ENCODE measurements around the gene CNN2. TPM values are rescaled to one million over a fixed set of nuclear protein-coding genes. Genes with fewer than 3 reads are reported as not detected.

Gene CNN2
- total and polyA plus RNA-seq, 2 of the 13 experiments (the other 11 are each of a cell fraction or from before 2014, with no cell fraction given), result 63.6 to 70.0 TPM

- TF ChIP-seq TIGD3 (CRISPR knock-in tag; IDR thresholded peaks at IDR 0.05; ENCODE audit: borderline replicate concordance) (no peak), ZFP1 (CRISPR knock-in tag; IDR thresholded peaks at IDR 0.05) (no peak), AKNA (CRISPR knock-in tag; IDR thresholded peaks at IDR 0.05; ENCODE audit: borderline replicate concordance) (no peak), POGK (CRISPR knock-in tag; conservative IDR thresholded peaks at IDR 0.05) (peak; percentile 62; the same call in 1 of the 2 replicates), SNAPC5 (CRISPR knock-in tag; IDR thresholded peaks at IDR 0.05; ENCODE audit: borderline replicate concordance) (no peak), SAP130 (CRISPR knock-in tag; IDR thresholded peaks at IDR 0.05; ENCODE audit: low read depth) (peak; percentile 95), RORA (CRISPR knock-in tag; IDR thresholded peaks at IDR 0.05) (no peak), ZFP36L2 (CRISPR knock-in tag; IDR thresholded peaks at IDR 0.05) (no peak), ZSCAN21 (CRISPR knock-in tag; IDR thresholded peaks at IDR 0.05; ENCODE audit: borderline replicate concordance) (peak; percentile 57; the same call in 1 of the 2 replicates), ZNF878 (CRISPR knock-in tag; IDR thresholded peaks at IDR 0.05) (no peak), MAF1 (CRISPR knock-in tag; IDR thresholded peaks at IDR 0.05; ENCODE audit: borderline replicate concordance) (no peak), HIC2 (CRISPR knock-in tag; IDR thresholded peaks at IDR 0.05; ENCODE audit: low read depth) (no peak), NFYC (CRISPR knock-in tag; IDR thresholded peaks at IDR 0.05) (peak; percentile 100), KAT8 (CRISPR knock-in tag; IDR thresholded peaks at IDR 0.05) (peak; percentile 51), GMEB2 (CRISPR knock-in tag; IDR thresholded peaks at IDR 0.05; ENCODE audit: low read depth) (no peak)
Measured at GRCh38 chr19:1039646-1040475, 13.5 kb downstream of the CNN2 start, which contains the start of gene ABCA7 (continued).

All from HepG2 (cell line).